Central memory CD8-positive, alpha-beta T cell (primary cell): ENCODE results near the gene FBXO46.

Experiments used
- ATAC-seq: fragments of 150-1000 bp; cut with Tn5 transposase; replicated peaks from 2 replicates; pipeline ENCODE4 v1.10.0; 2022; ENCODE audit warnings: mild to moderate bottlenecking, moderate FRiP score, moderate number of reproducible peaks; ENCODE audit not compliant: poor library complexity, severe bottlenecking; ENCODE audit errors: extremely low read depth
- DNase-seq, 2 donors: peaks; one replicate each; pipeline ENCODE4 v3.0.0; 2021; ENCODE audit warnings: low spot score in 2 of 2
- H3K27ac Mint-ChIP-seq: one replicate; pipeline ENCODE4 v1.8.0; 2022; ENCODE audit warnings: low read depth, mild to moderate bottlenecking, moderate library complexity, mixed read lengths
- H3K27me3 Mint-ChIP-seq: one replicate; pipeline ENCODE4 v1.8.0; 2022; ENCODE audit warnings: mixed read lengths
- H3K36me3 Mint-ChIP-seq: one replicate; pipeline ENCODE4 v1.8.0; 2022; ENCODE audit warnings: mild to moderate bottlenecking, moderate library complexity, mixed read lengths; ENCODE audit not compliant: insufficient read depth
- H3K4me1 Mint-ChIP-seq: one replicate; pipeline ENCODE4 v1.8.0; 2022; ENCODE audit warnings: mixed read lengths
- H3K4me3 Mint-ChIP-seq: one replicate; pipeline ENCODE4 v1.8.0; 2022; ENCODE audit warnings: mild to moderate bottlenecking, moderate library complexity, mixed read lengths
- H3K9me3 Mint-ChIP-seq: one replicate; pipeline ENCODE4 v1.8.0; 2022; ENCODE audit warnings: mixed read lengths

FBXO46 gene

GRCh38 chr19:45682117-45682516 lies 48.6 kb downstream of the FBXO46 start:
- ATAC-seq: no peak
- no peaks in the 10 kb centered on the region for H3K27me3 Mint-ChIP-seq
- DNase-seq: no peak
- no peak overlapping the region for H3K4me3 Mint-ChIP-seq
- no peaks in the 10 kb centered on the region for H3K9me3 Mint-ChIP-seq
- peaks cover 14% of the 10 kb centered on the region for H3K36me3 Mint-ChIP-seq
- H3K4me1 Mint-ChIP-seq: peaks cover 17% of the 10 kb centered on the region
- no peak overlapping the region for H3K27ac Mint-ChIP-seq

DNA sequence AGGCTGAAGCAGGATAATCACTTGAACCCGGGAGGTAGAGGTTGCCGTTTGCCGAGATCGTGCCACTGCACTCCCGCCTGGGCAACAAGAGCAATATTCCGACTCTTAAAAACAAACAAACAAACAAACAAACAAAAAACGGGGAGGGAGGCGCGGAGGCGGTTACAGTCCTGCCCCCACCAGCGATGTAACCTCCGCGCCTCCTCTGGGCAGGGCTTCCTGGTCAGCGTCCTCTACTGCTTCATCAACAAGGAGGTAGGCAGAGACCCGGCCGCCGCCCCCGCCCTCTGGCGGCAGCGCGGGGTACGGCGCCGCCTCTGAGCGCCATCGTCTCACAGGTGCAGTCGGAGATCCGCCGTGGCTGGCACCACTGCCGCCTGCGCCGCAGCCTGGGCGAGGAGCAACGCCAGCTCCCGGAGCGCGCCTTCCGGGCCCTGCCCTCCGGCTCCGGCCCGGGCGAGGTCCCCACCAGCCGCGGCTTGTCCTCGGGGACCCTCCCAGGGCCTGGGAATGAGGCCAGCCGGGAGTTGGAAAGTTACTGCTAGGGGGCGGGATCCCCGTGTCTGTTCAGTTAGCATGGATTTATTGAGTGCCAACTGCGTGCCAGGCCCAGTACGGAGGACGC lies 49.2 kb downstream of the FBXO46 start:
- DNase-seq (peak; percentile 84 to 91), ATAC-seq (peak; percentile 87)
- peak overlapping the region; percentile 72 for H3K4me3 Mint-ChIP-seq
- H3K36me3 Mint-ChIP-seq: peaks cover 9% of the 10 kb centered on the region
- H3K27me3 Mint-ChIP-seq: no peaks in the 10 kb centered on the region
- no peaks in the 10 kb centered on the region for H3K9me3 Mint-ChIP-seq
- H3K4me1 Mint-ChIP-seq: peaks cover 20% of the 10 kb centered on the region
- H3K27ac Mint-ChIP-seq: peak overlapping the region; percentile 41

GRCh38 chr19:45677351-45678230 lies 53.1 kb downstream of the FBXO46 start:
- H3K27me3 Mint-ChIP-seq: no peaks in the 10 kb centered on the region
- peak overlapping the region; percentile 75 for H3K4me3 Mint-ChIP-seq
- peaks cover 5% of the 10 kb centered on the region for H3K36me3 Mint-ChIP-seq
- H3K4me1 Mint-ChIP-seq: peaks cover 22% of the 10 kb centered on the region
- H3K27ac Mint-ChIP-seq: no peak overlapping the region
- ATAC-seq: peak; percentile 44
- no peaks in the 10 kb centered on the region for H3K9me3 Mint-ChIP-seq
- DNase-seq: peak; percentile 41 to 54

DNA sequence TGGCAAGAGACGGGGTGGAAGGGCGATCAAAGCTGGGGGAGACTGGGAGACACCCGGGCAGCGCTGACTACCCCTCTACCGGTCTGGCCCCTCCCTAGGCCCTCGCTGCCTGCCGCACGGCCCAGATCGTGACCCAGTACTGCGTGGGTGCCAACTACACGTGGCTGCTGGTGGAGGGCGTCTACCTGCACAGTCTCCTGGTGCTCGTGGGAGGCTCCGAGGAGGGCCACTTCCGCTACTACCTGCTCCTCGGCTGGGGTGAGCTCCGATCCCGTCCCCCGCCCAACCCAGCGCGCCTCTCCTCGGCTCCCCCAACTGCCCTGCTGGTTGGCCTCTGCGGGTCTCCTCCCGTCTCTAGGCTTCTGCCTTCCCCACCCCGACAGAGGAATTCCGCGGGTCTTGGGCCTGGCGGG lies 53.8 kb downstream of the FBXO46 start:
- H3K27me3 Mint-ChIP-seq: no peaks in the 10 kb centered on the region
- H3K36me3 Mint-ChIP-seq: peaks cover 5% of the 10 kb centered on the region

DNA sequence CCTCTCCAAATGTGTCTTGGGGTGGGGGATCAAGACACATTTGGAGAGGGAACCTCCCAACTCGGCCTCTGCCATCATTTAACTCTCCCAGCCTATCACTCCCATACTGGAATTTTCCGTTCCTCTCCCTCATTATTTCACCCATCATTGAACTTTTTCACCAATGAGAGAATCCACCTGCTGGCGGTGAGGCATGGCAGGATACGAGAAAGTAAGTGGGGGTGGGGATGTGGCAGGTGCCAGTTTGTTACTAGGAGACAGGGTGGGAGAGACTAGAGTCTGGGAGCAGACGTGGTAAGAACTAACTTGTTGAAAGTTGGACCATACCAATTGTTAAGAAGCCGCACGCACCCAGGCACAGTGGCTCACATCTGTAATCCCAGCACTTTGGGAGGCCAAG lies 55.8 kb downstream of the FBXO46 start:
- H3K36me3 Mint-ChIP-seq: peaks cover 5% of the 10 kb centered on the region
- H3K27me3 Mint-ChIP-seq: no peaks in the 10 kb centered on the region
- H3K9me3 Mint-ChIP-seq: no peaks in the 10 kb centered on the region
- DNase-seq: no peak
- H3K4me1 Mint-ChIP-seq: peaks cover 27% of the 10 kb centered on the region
- H3K4me3 Mint-ChIP-seq: no peak overlapping the region
- ATAC-seq: no peak
- H3K27ac Mint-ChIP-seq: no peak overlapping the region

More for the DNA sequence above, 53.8 kb downstream of the FBXO46 start:
- H3K9me3 Mint-ChIP-seq: no peaks in the 10 kb centered on the region
- H3K27ac Mint-ChIP-seq: no peak overlapping the region
- peaks cover 18% of the 10 kb centered on the region for H3K4me1 Mint-ChIP-seq
- DNase-seq: peak in 1 of 2 donors; percentile 23
- H3K4me3 Mint-ChIP-seq: peak overlapping the region; percentile 75
- ATAC-seq: peak; percentile 38

DNA sequence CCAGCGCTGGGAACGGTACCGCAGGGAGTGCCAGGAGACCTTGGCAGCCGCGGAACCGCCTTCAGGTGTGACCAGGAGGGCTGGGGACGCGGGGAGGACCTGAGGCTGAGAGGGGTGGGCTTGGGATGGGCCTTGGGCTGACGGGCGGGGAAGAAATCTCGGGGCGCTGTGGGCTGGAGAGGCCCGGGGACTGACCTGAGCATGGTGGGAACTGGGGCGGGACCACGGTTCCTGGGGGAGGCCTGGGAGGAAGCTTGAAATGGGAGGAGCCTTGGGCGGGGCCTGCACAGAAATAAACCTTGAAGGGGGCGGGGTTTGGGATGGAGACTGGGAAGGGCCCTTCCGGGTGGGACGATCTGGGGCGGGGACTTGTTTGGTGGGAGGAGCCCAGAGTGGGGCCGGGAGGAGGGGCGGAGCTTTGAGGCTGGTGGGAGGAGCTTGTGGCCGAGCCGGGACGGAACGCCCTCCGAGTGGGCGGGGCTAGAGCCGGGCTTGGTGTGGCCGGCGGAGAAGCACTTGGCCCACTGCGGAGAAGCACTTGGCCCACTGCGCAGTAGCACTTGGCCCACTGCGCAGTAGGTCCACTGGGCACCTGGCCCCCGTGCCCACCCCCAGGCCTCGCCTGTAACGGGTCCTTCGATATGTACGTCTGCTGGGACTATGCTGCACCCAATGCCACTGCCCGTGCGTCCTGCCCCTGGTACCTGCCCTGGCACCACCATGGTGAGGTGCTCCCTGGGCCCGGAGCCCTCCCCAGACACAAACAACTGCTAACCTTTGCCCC lies 59.8 kb downstream of the FBXO46 start:
- no peaks in the 10 kb centered on the region for H3K27me3 Mint-ChIP-seq
- H3K4me3 Mint-ChIP-seq: peak overlapping the region; percentile 54
- no peaks in the 10 kb centered on the region for H3K9me3 Mint-ChIP-seq
- ATAC-seq: no peak
- DNase-seq: peak in 1 of 2 donors; percentile 32
- H3K4me1 Mint-ChIP-seq: peaks cover 40% of the 10 kb centered on the region
- H3K36me3 Mint-ChIP-seq: peaks cover 4% of the 10 kb centered on the region
- H3K27ac Mint-ChIP-seq: no peak overlapping the region

DNA sequence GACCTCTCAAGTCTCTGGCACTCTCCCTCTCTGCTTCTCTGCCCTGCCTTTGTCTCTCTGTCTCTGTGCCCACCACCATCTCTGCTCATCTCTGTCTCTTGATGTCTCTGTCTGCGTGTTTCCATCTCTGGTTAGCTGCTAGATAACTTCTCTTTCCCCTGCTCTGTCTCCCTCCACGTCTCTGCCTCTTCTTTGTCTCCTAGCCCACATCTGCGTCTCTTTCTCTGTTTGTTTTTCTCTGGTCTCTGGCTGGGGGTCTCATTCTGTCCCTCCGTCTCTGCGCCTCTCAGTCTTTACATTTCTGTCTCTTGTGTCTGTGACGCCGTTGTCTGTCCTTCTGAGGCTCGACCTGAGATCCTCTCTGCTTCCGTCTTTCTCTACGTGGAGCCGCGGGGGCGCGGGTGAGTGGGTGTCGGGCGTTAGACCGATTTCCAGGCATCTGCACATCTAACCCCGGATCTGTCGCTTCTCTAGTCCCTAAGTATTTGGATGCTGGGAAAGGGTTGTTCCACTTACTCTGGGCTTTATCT lies 62.3 kb downstream of the FBXO46 start:
- H3K36me3 Mint-ChIP-seq: peaks cover 4% of the 10 kb centered on the region
- no peaks in the 10 kb centered on the region for H3K9me3 Mint-ChIP-seq
- H3K27ac Mint-ChIP-seq: peak overlapping the region; percentile 94
- peaks cover 40% of the 10 kb centered on the region for H3K4me1 Mint-ChIP-seq
- DNase-seq (peak in 1 of 2 donors; percentile 31), ATAC-seq (peak; percentile 20)
- H3K27me3 Mint-ChIP-seq: no peaks in the 10 kb centered on the region
- peak overlapping the region; percentile 89 for H3K4me3 Mint-ChIP-seq

- peaks cover 40% of the 10 kb centered on the region for H3K4me1 Mint-ChIP-seq
- H3K4me3 Mint-ChIP-seq: peak within 1 kb of the TSS; percentile 89
- ATAC-seq (peak; percentile 66), DNase-seq (no peak)
- no peaks in the 10 kb centered on the region for H3K27me3 Mint-ChIP-seq
- peaks cover 2% of the 10 kb centered on the region for H3K36me3 Mint-ChIP-seq
- H3K9me3 Mint-ChIP-seq: no peaks in the 10 kb centered on the region
- peak within 1 kb of the TSS; percentile 94 for H3K27ac Mint-ChIP-seq
These were observed 62.9 kb downstream of the FBXO46 start, which contains the start of gene GIPR for GRCh38 chr19:45667620-45668341. GIPR (plus strand) TSS chr19:45668221; CDS start chr19:45669521, 1,300 bp downstream.

- Mint-ChIP-seq H3K36me3 (peaks cover 2% of the 10 kb centered on the region), H3K27ac (no peak overlapping the region), H3K9me3 (no peaks in the 10 kb centered on the region), H3K4me3 (no peak overlapping the region), H3K27me3 (peaks cover 9% of the 10 kb centered on the region), H3K4me1 (peaks cover 22% of the 10 kb centered on the region)
- DNase-seq: no peak
- ATAC-seq: no peak
These were observed 66.1 kb downstream of the FBXO46 start for GRCh38 chr19:45664575-45664974.

- no peak for DNase-seq
- ATAC-seq: no peak
- no peak overlapping the region for H3K27ac Mint-ChIP-seq
- peaks cover 9% of the 10 kb centered on the region for H3K27me3 Mint-ChIP-seq
- H3K36me3 Mint-ChIP-seq: peaks cover 2% of the 10 kb centered on the region
- no peak overlapping the region for H3K4me3 Mint-ChIP-seq
- no peaks in the 10 kb centered on the region for H3K9me3 Mint-ChIP-seq
- H3K4me1 Mint-ChIP-seq: peaks cover 14% of the 10 kb centered on the region
These were observed 66.9 kb downstream of the FBXO46 start for GRCh38 chr19:45663800-45664199.

DNA sequence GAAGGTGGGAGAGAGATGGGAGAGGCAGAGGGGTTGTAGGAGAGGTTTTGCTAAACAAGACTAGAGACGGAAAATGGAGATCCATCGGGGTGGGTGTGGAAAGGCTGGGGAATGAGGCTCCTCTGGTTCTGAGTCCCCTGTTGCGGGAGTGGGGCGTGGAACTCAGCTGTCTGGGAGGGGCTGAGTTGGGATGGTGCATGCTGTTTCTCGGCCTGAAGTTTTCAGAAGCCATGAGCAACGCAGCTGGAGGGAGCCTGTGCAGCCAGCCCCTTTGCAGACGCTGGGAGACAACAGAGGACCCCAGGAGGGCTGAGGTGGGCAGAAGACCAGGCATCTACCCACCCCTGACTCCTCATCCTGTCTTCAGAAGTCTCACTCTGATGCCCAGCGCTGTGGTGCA lies 70.1 kb downstream of the FBXO46 start:
- H3K27me3 Mint-ChIP-seq: peaks cover 9% of the 10 kb centered on the region
- ATAC-seq (no peak), DNase-seq (no peak)
- no peaks in the 10 kb centered on the region for H3K9me3 Mint-ChIP-seq
- no peak overlapping the region for H3K27ac Mint-ChIP-seq
- no peak overlapping the region for H3K4me3 Mint-ChIP-seq
- H3K4me1 Mint-ChIP-seq: no peaks in the 10 kb centered on the region
- H3K36me3 Mint-ChIP-seq: no peaks in the 10 kb centered on the region
